ENCODE measurements around the gene SPRN.
A peak's percentile ranks its signal among the peaks of the same experiment; 100 is the strongest.

Gene SPRN

DNA sequence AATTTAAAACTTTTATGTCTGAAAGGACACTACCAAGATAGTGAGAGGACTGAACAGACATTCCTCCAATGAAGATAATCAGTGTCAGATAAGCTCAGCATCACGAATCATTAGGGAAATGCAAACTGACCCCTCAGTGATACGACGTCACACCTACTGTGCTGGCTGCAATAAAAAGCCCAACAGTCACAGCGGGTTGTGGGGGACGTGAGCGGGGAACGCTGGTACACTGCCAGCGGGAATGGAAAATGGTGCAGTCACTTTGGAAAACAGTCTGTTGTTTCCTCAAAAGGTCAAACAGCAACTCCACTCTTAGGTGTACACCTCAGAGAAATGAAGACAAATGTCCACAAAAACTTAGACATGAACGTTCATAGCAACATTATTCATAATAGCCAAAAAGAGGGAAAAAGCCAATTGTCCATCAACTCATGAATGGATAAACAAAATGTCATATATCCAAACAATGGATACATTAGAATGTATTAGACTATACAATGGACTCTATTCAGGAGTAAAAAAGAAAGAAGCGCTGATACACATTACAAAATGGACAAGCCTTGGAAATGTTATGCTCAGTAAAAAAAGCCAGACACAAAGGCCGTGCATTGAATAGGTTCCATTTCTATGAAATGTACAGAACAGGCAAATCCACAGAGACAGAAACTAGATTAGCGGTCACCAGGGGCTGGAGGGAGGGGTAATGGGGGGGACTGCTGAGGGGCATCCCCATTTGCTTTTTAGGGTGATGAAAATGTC is 48.9 kb downstream of the SPRN start:
- Histone ChIP-seq H3K9ac (ENCODE audit: low read length) (no peak overlapping the region), H3K4me3 (ENCODE audit: low read depth in 1 of 2, low read length in 2 of 2) (no peak overlapping the region), H3K27me3 (ENCODE audit: control insufficient read depth in 1 of 2, insufficient read depth in 2 of 2, low read length in 2 of 2) (no peaks in the 10 kb centered on the region), H3K36me3 (ENCODE audit: insufficient read depth, low read length) (peaks cover 3% of the 10 kb centered on the region), H3K4me1 (ENCODE audit: insufficient read depth, low read length) (peaks cover 11% of the 10 kb centered on the region), H3K9me3 (ENCODE audit: low read length) (no peaks in the 10 kb centered on the region), H3K27ac (ENCODE audit: low read depth, low read length) (no peak overlapping the region)

GRCh38 chr10:133373174-133374090 is 51.0 kb downstream of the SPRN start, which contains the start of gene ECHS1:
TSS of gene ECHS1 (minus strand) at chr10:133373354. CDS start at chr10:133373333, 21 bp downstream.
- Histone ChIP-seq H3K4me3 (ENCODE audit: low read depth in 1 of 2, low read length in 2 of 2) (peak within 1 kb of the TSS; percentile 41 to 77), H3K9ac (ENCODE audit: low read length) (no peak within 1 kb of the TSS), H3K27me3 (ENCODE audit: control insufficient read depth in 1 of 2, insufficient read depth in 2 of 2, low read length in 2 of 2) (no peaks in the 10 kb centered on the region), H3K4me1 (ENCODE audit: insufficient read depth, low read length) (peaks cover 7% of the 10 kb centered on the region), H3K27ac (ENCODE audit: low read depth, low read length) (peak within 1 kb of the TSS; percentile 80), H3K36me3 (ENCODE audit: insufficient read depth, low read length) (peaks cover 24% of the 10 kb centered on the region), H3K9me3 (ENCODE audit: low read length) (no peaks in the 10 kb centered on the region)

DNA sequence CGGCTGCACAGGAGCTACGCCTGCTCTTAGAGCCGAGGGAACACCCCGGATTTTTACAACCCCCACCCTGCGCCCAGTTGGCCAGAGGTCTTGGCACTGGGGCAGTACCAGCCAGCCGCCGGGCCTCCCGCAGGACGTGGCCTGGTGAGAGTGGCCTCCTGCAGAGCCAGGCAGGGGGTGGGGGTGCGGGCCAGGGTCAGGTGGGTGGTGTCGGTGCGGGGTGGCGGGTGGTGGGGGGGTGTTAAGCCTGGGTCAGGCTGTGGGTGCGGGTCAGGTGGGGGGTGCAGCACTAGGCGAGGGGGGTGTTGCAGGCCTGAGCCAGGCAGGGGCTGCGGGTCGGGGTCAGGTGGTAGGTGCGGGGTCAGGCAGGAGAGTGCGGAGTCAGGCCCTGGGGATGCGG is 51.9 kb downstream of the SPRN start:
- Histone ChIP-seq H3K4me3 (ENCODE audit: low read depth in 1 of 2, low read length in 2 of 2) (peak overlapping the region in 1 of 2 donors; percentile 35), H3K4me1 (ENCODE audit: insufficient read depth, low read length) (peaks cover 2% of the 10 kb centered on the region), H3K27me3 (ENCODE audit: control insufficient read depth in 1 of 2, insufficient read depth in 2 of 2, low read length in 2 of 2) (no peaks in the 10 kb centered on the region), H3K36me3 (ENCODE audit: insufficient read depth, low read length) (peaks cover 27% of the 10 kb centered on the region), H3K9ac (ENCODE audit: low read length) (no peak overlapping the region), H3K27ac (ENCODE audit: low read depth, low read length) (no peak overlapping the region), H3K9me3 (ENCODE audit: low read length) (no peaks in the 10 kb centered on the region)
